Measurements from ENCODE around the gene MAP2K5.

GRCh38 chr15:67556976-67557570 is 14.6 kb downstream of the MAP2K5 start:
- TF ChIP-seq CTCF (IDR thresholded peaks at IDR 0.05) (no peak), BCL3 (IDR thresholded peaks at IDR 0.05) (no peak), HMGXB4 (CRISPR knock-in tag; IDR thresholded peaks at IDR 0.05; ENCODE audit: borderline replicate concordance) (no peak), REST (IDR thresholded peaks at IDR 0.05) (no peak), PHF8 (IDR thresholded peaks at IDR 0.05; ENCODE audit: borderline replicate concordance, low read depth) (no peak), POLR2A (IDR thresholded peaks at IDR 0.05; ENCODE audit: low read length) (no peak), SMC3 (IDR thresholded peaks at IDR 0.05) (no peak), RAD21 (conservative IDR thresholded peaks at IDR 0.05 in 1 of 2, IDR thresholded peaks at IDR 0.05 in 1 of 2) (no peak), HOXA7 (CRISPR knock-in tag; IDR thresholded peaks at IDR 0.05) (no peak), RFX5 (IDR thresholded peaks at IDR 0.05) (no peak), KDM5A (IDR thresholded peaks at IDR 0.05) (no peak), ZSCAN20 (CRISPR knock-in tag; IDR thresholded peaks at IDR 0.05) (no peak)
